ENCODE measurements around the gene GRIK3. TPM values are rescaled to one million over a fixed set of nuclear protein-coding genes. Genes with fewer than 3 reads are reported as not detected.

GRIK3 gene
- total RNA-seq, 1 donor from 2014 or later: not detected

GRCh38 chr1:36881541-36881940 is 152.8 kb downstream of the GRIK3 start:
- intact Hi-C loops (cut with micrococcal nuclease): no loop called here

DNA sequence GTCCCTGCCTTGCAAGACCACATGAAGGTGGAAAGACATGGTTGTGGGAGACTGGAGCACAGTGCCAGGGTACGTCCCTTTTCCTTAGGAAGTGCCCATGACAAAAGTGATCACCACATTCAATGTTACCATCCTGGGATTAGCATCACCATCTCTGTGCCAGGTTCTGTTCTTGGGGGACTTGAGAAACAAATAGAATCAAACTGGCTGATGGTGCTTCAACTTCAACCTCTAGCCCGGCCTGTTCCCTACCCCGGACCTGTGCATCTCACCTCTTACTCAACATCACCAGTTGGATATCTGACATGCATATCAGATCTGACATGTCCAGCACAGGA is 153.3 kb downstream of the GRIK3 start:
- intact Hi-C loops (cut with micrococcal nuclease): no loop called here

DNA sequence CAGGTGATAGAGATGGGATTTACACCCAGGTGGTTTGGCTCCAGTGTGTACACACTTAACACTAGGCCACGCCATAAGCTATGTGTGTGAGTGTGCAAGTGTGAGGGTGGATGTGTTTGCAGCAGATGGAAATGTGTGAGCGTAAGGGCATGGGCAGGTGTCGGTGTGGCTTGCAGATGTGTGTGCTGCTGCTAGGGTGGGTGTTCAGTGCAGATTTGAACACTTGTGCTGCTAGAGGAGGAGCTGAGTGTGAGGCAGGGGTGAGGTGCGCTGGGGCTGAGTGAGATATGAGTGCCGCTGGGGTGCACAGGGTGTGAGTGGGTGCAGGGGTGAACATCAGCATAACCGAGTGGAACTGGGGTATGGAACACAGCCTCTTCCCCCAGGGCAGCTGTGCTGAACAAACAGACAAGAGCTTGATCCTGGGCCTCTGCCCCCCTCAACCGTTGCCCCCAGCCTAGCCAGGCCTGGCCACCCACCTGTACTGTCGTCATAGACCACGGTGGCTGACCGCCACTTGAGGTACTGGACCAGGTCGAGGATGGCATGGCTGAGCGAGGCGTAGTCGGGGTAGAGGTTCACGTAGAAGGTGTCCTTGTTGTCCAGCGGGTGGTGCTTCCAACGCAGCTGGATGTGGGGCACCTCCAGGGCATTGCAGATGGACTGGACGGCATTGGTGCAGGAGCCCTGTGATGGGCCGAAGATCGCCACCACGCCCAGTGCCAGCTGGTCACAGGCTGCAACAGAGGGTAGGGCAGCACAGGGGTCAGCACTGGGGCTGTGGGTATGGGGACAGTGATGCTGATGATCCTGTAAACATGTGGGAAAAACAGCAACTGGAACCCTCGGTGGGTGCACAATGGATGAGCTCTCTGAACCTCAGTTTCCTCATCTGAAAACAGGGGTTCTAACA is 153.9 kb downstream of the GRIK3 start:
- intact Hi-C loops (cut with micrococcal nuclease): no loop called here

GRCh38 chr1:36879613-36880012 is 154.7 kb downstream of the GRIK3 start:
- intact Hi-C loops (cut with micrococcal nuclease): no loop called here

DNA sequence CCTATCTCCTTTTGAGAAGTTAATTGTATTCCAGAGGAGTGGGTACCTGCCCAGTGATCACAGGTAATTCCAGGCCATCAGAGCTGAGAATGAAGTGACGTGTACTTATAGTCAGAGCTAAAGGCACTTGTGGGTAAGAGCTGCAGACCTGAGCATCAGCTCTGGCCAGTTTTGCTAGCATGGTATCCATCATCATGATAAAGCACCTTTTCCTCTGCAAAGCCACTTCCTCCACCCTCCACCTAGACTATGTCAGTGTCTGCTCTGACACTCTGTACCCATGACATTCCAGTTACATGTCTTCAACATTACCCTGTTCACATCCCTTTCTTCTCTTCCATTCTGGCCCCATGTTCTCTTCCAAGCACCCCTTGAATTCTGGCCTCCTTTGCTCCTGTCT is 157.3 kb downstream of the GRIK3 start:
- intact Hi-C loops (cut with micrococcal nuclease): no loop called here

DNA sequence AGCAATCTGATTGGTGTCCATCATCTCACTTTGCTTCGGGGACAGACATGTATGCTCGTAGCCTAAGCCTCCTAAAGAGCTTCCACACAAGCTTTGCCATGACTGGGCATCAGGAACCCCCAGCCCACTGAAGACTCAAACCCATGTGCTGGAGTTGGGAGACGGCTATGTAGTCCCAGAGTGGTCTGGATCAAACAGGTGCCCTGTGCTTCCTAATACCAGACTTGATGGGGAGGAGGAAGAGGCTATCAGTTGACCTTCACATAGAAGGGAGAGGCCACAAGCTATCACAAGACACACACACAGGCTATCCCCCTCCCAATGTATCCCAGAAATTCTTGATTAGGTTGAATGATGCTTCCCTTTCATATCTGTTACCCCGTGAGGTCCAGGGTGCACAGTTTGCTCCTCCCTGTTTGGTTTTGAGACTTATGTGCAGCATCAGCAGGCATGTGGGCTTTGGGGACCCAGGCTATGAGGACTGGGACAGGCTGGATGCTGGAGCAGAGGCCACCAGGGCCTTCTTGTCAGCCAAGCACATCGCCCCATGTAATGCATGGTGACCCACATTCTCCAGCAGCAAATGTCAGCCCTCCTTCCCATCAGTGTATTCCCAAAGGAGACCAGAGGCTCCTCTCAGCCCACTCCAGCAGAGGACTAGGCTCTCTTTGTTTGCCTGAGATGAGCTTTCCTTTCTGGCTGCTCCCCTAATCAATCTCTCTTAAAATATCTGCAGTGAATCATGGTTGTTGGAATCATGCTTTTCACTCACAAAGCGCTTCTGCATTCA is 159.8 kb downstream of the GRIK3 start:
- intact Hi-C loops (cut with micrococcal nuclease): no loop called here

DNA sequence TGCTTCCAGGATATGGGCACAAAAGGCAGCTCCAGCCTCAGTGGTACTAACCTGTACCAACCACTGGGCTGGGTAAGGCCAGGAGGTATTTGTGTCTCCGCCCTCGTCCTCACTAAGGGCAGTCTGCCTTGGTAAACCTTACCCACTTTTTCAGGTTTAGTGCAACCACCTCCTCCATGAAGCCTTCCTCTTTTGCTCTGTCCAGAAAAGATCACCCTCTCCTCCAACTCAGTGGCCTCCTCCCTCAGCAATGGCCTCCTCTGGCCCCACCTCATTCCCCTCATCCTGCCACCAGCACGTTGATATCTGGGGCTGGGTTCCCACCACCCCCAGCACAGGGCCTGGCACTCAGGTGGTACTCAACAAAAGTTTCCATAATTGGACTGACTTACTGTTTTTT is 161.5 kb downstream of the GRIK3 start:
- intact Hi-C loops (cut with micrococcal nuclease): no loop called here

DNA sequence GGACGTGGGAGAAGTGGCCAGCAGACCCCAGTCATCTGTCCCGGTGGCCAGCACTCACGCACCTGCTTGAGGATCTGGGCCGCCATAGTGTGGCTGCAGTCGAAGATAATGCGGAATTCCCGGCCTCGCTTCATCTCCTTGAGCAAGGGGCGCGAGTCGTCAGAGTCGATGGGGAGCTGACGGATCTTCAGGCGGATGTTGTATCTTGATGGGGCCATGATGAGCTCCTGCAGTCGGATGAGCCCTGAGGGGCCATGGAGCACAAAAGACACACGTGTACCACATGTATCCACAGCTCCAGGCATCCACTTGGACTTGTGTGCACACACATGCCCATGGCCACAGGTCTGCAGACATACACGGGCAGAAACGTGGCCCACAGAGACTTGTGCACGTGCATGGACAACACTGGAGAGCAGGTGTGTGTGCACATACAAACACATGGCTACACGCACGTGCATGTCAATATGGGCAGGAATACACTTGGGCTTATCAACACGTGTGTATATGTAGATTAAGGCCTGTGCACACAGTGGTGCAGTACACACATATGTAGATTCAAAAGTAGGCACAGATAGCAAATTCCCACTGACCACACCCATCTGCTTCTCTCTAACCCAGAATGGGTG is 162.1 kb downstream of the GRIK3 start:
- intact Hi-C loops (cut with micrococcal nuclease): no loop called here

- intact Hi-C loops (cut with micrococcal nuclease): no loop called here
These were observed 163.0 kb downstream of the GRIK3 start for GRCh38 chr1:36871146-36871971.

- intact Hi-C loops (cut with micrococcal nuclease): no loop called here
These were observed 164.5 kb downstream of the GRIK3 start for GRCh38 chr1:36869826-36870225.

GRCh38 chr1:36869054-36869453 is 165.3 kb downstream of the GRIK3 start:
- intact Hi-C loops (cut with micrococcal nuclease): no loop called here

DNA sequence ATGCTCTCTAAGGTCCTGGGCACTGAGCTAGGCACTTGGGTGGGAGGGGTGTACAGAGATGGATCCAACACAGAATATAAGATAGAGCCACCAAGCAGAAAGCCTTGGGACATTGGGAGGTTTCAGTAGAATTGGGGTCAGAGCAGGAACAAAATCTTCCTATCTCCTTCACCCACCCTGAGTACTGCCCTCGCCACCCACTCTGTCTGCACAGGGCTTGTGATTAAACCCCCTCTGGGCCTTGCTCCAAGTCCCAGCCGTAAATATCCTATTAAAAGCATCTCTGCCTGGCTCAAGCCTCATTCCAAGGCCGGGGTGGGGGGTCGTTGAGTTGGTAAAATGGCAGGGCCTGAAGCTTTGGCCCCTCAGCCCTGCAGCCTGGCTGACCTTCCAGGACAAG is 166.7 kb downstream of the GRIK3 start:
- intact Hi-C loops (cut with micrococcal nuclease): no loop called here

DNA sequence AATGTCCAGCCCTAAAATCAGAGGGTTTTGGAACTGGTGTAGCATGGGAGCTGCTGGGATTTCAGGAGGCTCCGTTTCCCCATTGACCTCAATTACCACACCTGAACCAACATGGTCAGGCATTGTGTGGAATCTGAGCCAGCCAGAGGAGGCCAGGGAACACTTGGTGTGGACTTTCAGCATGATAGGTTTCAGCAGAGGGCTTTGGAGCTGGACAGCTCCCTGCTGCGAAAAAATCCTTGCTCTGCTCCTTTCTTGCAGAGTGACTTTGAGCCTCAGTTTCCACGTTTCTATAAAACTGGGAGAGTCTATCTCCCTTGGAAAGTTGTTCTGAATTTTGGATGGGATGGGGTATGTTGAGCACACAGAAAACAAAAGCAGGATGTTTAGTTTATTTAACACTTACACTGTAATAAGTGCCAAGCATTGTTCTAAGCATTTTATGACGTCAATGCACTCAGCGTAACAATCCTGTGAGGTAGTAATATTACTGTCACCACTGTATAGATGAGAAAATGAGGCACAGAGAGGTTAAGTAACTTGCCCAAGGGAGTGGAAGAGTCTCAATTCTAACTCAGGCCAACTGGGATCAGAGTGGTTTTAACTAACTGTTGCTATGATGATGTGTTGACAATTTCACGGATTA is 168.0 kb downstream of the GRIK3 start:
- intact Hi-C loops (cut with micrococcal nuclease): no loop called here

GRCh38 chr1:36865602-36865900 is 168.8 kb downstream of the GRIK3 start:
- intact Hi-C loops (cut with micrococcal nuclease): no loop called here

DNA sequence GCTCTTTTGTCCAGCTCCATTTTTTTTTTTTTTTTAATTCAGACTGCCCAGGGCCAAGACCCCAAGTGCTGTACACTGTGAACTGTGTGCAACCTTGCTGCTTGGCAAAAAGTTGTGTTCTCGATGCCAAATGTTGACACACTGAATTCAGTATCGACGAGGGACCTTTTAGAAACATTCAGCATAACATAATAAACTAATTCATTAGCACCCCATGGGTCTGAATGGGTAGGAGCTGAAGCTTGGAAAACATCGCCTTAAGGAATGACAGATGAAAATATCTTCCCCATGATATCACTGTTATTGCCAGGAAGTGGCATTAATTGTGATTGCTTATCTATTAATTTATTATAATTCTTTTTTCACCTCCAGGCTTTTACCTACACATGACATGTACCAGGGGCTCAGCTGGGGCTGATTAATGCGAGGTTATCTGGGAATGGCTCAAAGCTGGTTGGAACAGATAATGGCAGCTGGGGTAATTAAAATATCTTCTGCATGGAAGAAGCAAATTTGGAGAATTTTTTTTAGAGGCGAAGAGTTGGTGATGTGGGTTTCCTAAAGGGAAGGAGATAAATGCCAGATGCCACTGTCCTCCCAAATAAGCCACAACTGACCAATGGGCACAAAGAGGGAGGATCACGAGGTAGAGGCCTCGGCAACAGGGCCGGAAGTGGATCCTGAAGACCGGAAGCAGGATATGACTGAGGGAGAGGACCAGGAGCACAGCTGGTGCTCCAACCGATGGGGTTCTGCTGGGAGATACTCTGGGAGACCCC is 169.3 kb downstream of the GRIK3 start:
- intact Hi-C loops (cut with micrococcal nuclease): no loop called here

DNA sequence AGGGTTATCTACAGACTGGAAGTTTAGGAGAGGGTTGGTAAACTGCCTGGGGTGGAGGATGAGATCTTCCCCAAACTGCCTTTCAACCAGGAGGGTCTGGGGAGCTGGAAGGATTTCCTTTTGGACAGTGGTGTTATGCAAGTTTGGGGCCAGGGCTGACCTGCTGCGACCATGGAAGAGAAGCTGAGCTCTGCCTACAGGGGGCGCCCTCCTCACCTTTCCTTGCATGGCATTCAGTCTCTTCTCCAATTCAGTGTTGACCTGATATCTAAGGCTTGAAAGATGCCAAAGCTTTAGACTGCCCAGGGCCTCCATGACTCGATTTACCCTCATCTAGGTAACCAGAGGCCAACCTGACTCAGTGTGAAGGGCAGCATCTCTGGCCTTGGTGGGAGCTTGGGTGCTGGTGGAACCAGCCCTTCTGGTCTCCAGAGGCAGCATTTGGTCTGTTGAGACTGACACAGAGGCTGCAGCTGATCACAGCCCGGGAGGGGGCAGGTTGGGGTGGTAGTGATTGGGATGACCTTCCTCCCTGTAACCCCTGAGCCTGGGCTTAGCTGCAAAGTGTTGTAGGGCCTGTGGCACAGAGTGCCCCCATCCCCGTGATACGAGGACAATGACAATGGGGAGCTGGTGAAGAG is 170.0 kb downstream of the GRIK3 start:
- intact Hi-C loops (cut with micrococcal nuclease): no loop called here

- intact Hi-C loops (cut with micrococcal nuclease): no loop called here
These were observed 170.8 kb downstream of the GRIK3 start for GRCh38 chr1:36863500-36863899.

DNA sequence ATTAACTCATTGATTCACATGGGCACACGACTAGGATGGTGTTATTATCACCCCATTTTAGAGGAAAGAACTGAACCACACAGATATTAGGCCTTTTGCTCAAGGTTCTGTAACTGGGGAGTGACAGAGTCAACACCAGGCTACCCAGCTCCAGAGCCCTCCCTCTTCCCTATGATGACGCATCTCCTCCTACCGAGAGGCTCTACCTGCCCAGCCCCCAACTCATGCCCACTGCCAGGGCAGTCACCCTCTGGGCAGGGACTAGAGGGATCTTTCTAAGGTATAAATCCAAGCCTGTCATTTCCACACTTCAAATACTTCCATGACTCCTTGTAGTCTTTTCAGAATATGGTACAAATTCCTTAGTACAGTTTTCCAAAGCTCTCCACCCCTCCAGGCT is 171.3 kb downstream of the GRIK3 start:
- intact Hi-C loops (cut with micrococcal nuclease): no loop called here

DNA sequence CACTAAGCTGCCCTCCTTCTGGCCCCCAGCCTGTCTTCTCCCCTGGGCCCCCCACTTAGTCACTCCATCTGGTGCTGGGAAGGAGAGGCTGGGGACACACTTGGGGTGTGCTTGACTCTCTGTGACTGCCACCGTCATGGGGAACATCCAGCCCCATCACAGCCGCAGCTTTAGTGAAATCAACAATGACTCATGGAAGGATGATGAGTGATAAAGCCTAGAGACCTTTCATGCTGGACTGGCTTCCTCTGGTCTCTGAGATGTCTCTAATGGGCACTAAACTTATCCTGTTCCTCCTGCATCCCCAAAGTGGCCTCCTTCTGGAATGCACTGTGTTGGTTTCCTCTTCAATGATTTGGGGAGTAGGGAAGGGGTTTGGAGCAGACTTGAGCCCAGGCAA is 172.9 kb downstream of the GRIK3 start:
- intact Hi-C loops (cut with micrococcal nuclease): no loop called here

DNA sequence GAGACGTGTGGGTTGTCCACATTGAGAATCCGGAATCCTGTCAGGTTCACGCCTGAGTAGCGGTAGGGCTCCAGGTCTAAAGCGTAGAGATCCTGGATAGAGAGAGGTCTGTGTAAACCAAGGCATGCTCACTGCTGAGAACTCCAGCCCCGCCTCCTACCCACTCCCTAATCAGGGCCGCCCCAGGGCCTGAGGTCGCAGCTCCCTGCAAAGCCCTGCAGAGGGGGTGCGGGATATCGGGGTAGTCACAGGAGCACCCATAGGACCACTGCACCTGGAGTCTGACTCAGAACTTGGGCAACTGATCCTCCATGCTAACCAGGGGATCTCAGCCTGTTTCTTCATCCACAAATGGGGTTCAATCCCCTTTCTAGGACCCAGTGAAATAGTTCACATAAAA is 174.4 kb downstream of the GRIK3 start:
- intact Hi-C loops (cut with micrococcal nuclease): no loop called here

Data from T-helper 1 cell treated with Interleukin-12 subunit alpha and Interleukin-12 subunit beta and Interleukin-4 antibody, amounts not matched to agents 30 ng/mL and 1 ng/mL, for 36 hours (primary cell).